ENCODE data around the gene COMMD10. TPM values are rescaled to one million over a fixed set of nuclear protein-coding genes. Genes with fewer than 3 reads are reported as not detected.

The COMMD10 gene
- total RNA-seq, 1 donor from 2014 or later, result 23.3 TPM

DNA sequence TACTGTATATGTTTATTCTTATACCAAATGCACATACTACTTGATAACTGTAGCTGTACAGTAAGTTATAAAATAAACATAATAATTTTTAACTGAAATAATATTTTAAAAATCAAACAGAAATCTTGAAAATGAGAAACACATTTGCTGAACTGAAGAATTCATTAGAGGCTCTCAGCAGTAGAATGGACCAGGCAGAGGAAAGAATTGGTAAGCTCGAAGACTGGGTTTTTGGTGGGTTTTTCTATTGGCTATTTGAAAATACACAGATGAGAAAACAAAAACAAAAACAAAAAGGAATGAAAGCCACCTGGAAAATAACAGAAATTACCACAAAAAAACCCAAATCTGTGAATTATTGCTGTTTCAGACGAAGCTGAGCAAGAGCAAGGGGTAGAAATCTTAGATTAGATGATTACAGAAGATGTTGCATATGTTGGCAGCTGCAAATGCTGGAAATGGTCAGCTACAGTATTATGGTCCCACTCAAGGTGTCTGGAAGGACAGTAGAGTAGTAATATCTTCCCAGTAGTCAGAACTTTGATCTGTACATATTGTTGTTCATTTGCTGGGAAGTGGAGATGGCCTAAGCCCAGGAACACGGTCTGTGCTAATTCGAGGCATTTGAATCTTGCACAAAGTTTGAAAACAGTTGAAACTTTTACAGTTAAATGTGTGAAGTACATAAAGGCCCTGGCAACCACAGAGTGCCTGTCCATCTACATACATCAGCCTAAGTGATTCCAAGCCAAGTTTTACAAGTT, 233.4 kb downstream of the COMMD10 start:
- no peak overlapping the region for H3K27ac Mint-ChIP-seq
- H3K27me3 Mint-ChIP-seq (ENCODE audit: low read depth), result no peaks in the 10 kb centered on the region
- no peak for DNase-seq (ENCODE audit: low spot score in 2 of 2, unreplicated experiment in 2 of 2)
- peaks cover 35% of the 10 kb centered on the region for H3K4me1 Mint-ChIP-seq
- peaks cover 33% of the 10 kb centered on the region for H3K36me3 Mint-ChIP-seq
- H3K9me3 Mint-ChIP-seq, result peaks cover 23% of the 10 kb centered on the region
- TF ChIP-seq, protein P1, sequence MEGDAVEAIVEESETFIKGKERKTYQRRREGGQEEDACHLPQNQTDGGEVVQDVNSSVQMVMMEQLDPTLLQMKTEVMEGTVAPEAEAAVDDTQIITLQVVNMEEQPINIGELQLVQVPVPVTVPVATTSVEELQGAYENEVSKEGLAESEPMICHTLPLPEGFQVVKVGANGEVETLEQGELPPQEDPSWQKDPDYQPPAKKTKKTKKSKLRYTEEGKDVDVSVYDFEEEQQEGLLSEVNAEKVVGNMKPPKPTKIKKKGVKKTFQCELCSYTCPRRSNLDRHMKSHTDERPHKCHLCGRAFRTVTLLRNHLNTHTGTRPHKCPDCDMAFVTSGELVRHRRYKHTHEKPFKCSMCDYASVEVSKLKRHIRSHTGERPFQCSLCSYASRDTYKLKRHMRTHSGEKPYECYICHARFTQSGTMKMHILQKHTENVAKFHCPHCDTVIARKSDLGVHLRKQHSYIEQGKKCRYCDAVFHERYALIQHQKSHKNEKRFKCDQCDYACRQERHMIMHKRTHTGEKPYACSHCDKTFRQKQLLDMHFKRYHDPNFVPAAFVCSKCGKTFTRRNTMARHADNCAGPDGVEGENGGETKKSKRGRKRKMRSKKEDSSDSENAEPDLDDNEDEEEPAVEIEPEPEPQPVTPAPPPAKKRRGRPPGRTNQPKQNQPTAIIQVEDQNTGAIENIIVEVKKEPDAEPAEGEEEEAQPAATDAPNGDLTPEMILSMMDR (IDR thresholded peaks at IDR 0.05; ENCODE audit: unreplicated experiment), result no peak
- no peak overlapping the region for H3K4me3 Mint-ChIP-seq

DNA sequence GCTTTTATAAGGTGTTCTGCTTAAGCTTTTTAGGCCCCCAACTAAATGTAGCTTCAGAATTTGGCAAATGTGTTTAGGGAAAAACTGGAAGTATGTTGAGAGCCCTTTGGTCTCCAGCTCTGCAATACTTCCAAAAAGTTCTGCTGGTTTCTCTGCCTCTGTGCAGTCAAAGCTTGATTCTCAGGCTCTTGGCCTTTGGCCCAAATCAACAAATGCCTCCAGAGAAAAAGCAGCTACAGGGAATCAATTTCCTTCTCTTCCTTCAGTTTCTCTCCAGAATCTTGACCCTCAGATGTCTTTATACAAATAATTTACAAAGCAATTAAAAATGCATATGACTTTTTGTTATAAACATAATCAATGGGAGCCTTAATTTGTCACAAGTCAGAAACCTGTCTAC, 235.7 kb downstream of the COMMD10 start:
- Mint-ChIP-seq H3K4me3 (no peak overlapping the region), H3K9me3 (peaks cover 30% of the 10 kb centered on the region), H3K4me1 (peaks cover 19% of the 10 kb centered on the region), H3K36me3 (peaks cover 37% of the 10 kb centered on the region), H3K27me3 (ENCODE audit: low read depth) (no peaks in the 10 kb centered on the region), H3K27ac (peak overlapping the region; percentile 3)
- no peak for DNase-seq (ENCODE audit: low spot score in 2 of 2, unreplicated experiment in 2 of 2)
- TF ChIP-seq, protein P1 (IDR thresholded peaks at IDR 0.05; ENCODE audit: unreplicated experiment), result no peak

DNA sequence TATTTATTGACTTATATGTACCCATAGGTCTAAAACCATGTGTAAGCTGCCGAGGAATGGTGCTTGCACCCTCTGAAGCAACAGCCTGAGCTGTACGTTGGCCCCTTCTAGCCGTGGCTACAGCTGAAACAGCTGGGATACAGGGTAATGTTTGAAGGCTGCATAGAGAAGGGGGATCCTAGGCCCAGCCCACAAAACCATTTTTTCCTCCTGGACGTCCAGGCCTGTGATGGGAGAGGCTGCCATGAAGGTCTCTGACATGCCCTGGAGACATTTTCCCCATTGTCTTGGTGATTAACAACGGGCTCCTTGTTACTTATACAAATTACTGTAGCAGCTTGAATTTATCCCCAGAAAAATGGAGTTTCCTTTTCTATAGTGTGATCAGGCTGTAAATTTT, 244.7 kb downstream of the COMMD10 start:
- Mint-ChIP-seq H3K9me3 (peaks cover 57% of the 10 kb centered on the region), H3K4me3 (no peak overlapping the region), H3K36me3 (peaks cover 43% of the 10 kb centered on the region), H3K4me1 (no peaks in the 10 kb centered on the region), H3K27me3 (ENCODE audit: low read depth) (no peaks in the 10 kb centered on the region), H3K27ac (no peak overlapping the region)
- TF ChIP-seq, protein P1 (IDR thresholded peaks at IDR 0.05; ENCODE audit: unreplicated experiment), result no peak
- DNase-seq (ENCODE audit: low spot score in 2 of 2, unreplicated experiment in 2 of 2), result no peak

DNA sequence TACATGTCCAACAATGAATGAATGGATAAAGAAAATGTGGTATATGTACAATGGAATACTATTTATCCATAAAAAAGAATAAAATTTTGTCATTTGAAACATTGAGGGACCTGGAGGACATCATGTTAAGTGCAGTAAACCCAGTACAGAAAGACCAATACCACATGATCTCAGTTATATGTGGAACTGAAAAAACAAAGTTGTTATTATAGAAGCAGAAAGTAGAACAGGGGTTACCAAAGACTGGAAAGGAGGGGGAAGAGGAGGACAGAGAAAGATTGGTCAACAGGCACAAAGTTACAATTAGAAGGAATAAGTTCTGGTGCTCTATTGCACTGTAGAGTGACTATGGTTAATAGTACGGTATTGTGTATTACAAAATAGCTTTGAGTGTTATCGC, 256.0 kb downstream of the COMMD10 start:
- Mint-ChIP-seq H3K27ac (no peak overlapping the region), H3K36me3 (peaks cover 20% of the 10 kb centered on the region), H3K27me3 (ENCODE audit: low read depth) (no peaks in the 10 kb centered on the region), H3K4me1 (peaks cover 2% of the 10 kb centered on the region), H3K4me3 (no peak overlapping the region), H3K9me3 (peaks cover 43% of the 10 kb centered on the region)
- TF ChIP-seq, protein P1 (IDR thresholded peaks at IDR 0.05; ENCODE audit: unreplicated experiment), result no peak
- no peak for DNase-seq (ENCODE audit: low spot score in 2 of 2, unreplicated experiment in 2 of 2)

Other genes with a start within 250 kb of the COMMD10 start
- gene ATG12, start 243.5 kb upstream of the COMMD10 start, total RNA-seq, result 40.2 to 46.7 TPM (median 43.0 TPM) in 3 replicates
- 52.1 to 56.0 TPM (median 52.3 TPM) in 3 replicates for gene AP3S1, start 243.1 kb upstream of the COMMD10 start, total RNA-seq
- 0.25 to 0.35 TPM (median 0.25 TPM) in 3 replicates for gene LVRN, start 122.5 kb upstream of the COMMD10 start, total RNA-seq
- 0.25 TPM in 1 of 3 replicates, not detected in the others for gene ARL14EPL, start 52.6 kb upstream of the COMMD10 start, total RNA-seq

All from mesothelial cell of epicardium (in vitro differentiated cells).